T-helper 17 cell (primary cell): ENCODE results near the gene TYRO3. TPM values are rescaled to one million over a fixed set of nuclear protein-coding genes. Genes with fewer than 3 reads are reported as not detected.
"Not testable (repeated sequence)": the region's sequence is repeated elsewhere in the genome, so short reads cannot be mapped to it uniquely, and the experiment has no call there.

Experiments
- ATAC-seq: fragments of 150-1000 bp; cut with Tn5 transposase; 2 replicates; pipeline ENCODE4 v1.10.0; 2021; ENCODE audit warnings: mild to moderate bottlenecking, moderate library complexity
- DNase-seq, 3 donors: peaks; one replicate each; pipeline versions ENCODE4 v3.0.0 to v3.0.0-alpha.2; 2020 to 2021
- H3K9me3 ChIP-seq: one replicate; pipeline ENCODE4 v1.7.0; 2013; ENCODE audit warnings: low read length, mild to moderate bottlenecking; ENCODE audit not compliant: control insufficient read depth, poor library complexity, severe bottlenecking
- H3K27ac Mint-ChIP-seq: one replicate; pipeline ENCODE4 v1.8.0; 2022; ENCODE audit warnings: mild to moderate bottlenecking, moderate library complexity, mixed read lengths
- H3K27me3 Mint-ChIP-seq: one replicate; pipeline ENCODE4 v1.8.0; 2022; ENCODE audit warnings: mixed read lengths
- H3K36me3 Mint-ChIP-seq: one replicate; pipeline ENCODE4 v1.8.0; 2022; ENCODE audit warnings: low read depth, mixed read lengths
- H3K4me1 Mint-ChIP-seq: one replicate; pipeline ENCODE4 v1.8.0; 2022; ENCODE audit warnings: mild to moderate bottlenecking, mixed read lengths
- H3K4me3 Mint-ChIP-seq: one replicate; pipeline ENCODE4 v1.8.0; 2022; ENCODE audit warnings: mild to moderate bottlenecking, moderate library complexity, mixed read lengths
- total RNA-seq, 4 donors: library from RNA in 2 of 4; stranded (reverse) in 2 of 4; gene quantifications; one replicate each; pipeline ENCODE4 v1.2.3 and lab custom pipeline; 2022 to 2026

Gene TYRO3
- total RNA-seq, 2 donors from 2014 or later = 0.75 to 0.89 TPM

- H3K27ac Mint-ChIP-seq, H3K36me3 Mint-ChIP-seq, H3K4me3 Mint-ChIP-seq, H3K9me3 ChIP-seq, H3K4me1 Mint-ChIP-seq, ATAC-seq, DNase-seq: not testable (repeated sequence)
- peaks cover 36% of the 10 kb centered on the region for H3K27me3 Mint-ChIP-seq
Observed at GRCh38 chr15:41586531-41587282, 27.7 kb downstream of the TYRO3 start.

DNA sequence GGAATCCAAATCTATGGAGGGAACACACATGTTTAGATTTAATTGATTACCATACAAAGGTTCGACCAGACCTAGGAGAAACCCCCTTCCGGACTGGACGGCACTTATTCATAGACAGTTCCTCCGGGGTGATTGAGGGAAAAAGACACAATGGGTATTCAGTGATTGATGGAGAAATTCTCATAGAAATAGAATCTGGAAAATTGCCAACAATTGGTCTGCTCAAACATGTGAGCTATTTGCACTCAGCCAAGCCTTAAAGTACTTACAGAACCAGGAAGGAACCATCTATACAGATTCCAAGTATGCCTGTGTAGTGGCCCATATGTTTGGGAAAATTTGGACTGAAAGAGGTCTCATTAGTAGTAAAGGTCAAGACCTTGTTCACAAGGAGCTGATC, 30.0 kb downstream of the TYRO3 start:
- not testable (repeated sequence) for DNase-seq, H3K9me3 ChIP-seq, H3K36me3 Mint-ChIP-seq, H3K27ac Mint-ChIP-seq, H3K4me1 Mint-ChIP-seq, H3K4me3 Mint-ChIP-seq, ATAC-seq
- H3K27me3 Mint-ChIP-seq = peaks cover 34% of the 10 kb centered on the region

GRCh38 chr15:41589571-41589970, 30.6 kb downstream of the TYRO3 start:
- H3K36me3 Mint-ChIP-seq, H3K4me3 Mint-ChIP-seq, H3K27ac Mint-ChIP-seq, ATAC-seq, H3K4me1 Mint-ChIP-seq, H3K9me3 ChIP-seq, DNase-seq: not testable (repeated sequence)
- H3K27me3 Mint-ChIP-seq = peaks cover 33% of the 10 kb centered on the region

DNA sequence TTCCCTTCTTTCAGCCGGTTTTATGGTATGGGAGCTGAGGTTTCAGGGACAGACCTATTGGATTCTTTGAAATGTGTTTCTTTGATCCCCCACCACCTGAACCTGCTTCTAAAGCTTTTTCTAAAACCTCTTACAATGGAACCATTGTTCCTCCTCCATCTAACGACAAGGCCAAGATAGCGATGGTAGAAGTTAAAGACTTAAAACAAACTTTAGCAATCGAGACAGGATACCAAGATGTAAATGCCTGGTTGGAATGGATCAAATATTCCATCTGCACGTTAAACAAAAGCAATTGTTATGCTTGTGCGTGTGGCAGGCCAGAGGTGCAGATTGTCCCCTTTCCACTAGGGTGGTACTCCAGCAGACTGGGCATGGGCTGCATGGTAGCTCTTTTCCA, 32.2 kb downstream of the TYRO3 start:
- not testable (repeated sequence) for H3K36me3 Mint-ChIP-seq, H3K9me3 ChIP-seq, H3K4me3 Mint-ChIP-seq, H3K27ac Mint-ChIP-seq, ATAC-seq, DNase-seq, H3K4me1 Mint-ChIP-seq
- H3K27me3 Mint-ChIP-seq = peaks cover 24% of the 10 kb centered on the region

- not testable (repeated sequence) for H3K27ac Mint-ChIP-seq, H3K36me3 Mint-ChIP-seq, H3K4me3 Mint-ChIP-seq, H3K9me3 ChIP-seq, DNase-seq, ATAC-seq, H3K4me1 Mint-ChIP-seq
- peaks cover 20% of the 10 kb centered on the region for H3K27me3 Mint-ChIP-seq
Observed at GRCh38 chr15:41592718-41593117, 33.7 kb downstream of the TYRO3 start.

- no peak overlapping the region for H3K4me3 Mint-ChIP-seq
- H3K4me1 Mint-ChIP-seq = no peaks in the 10 kb centered on the region
- H3K27ac Mint-ChIP-seq = no peak overlapping the region
- no peak for DNase-seq
- H3K9me3 ChIP-seq = no peaks in the 10 kb centered on the region
- no peak for ATAC-seq
- H3K36me3 Mint-ChIP-seq = peaks cover 2% of the 10 kb centered on the region
- H3K27me3 Mint-ChIP-seq = peaks cover 28% of the 10 kb centered on the region
Observed at GRCh38 chr15:41594801-41595746, 36.1 kb downstream of the TYRO3 start.

- H3K4me3 Mint-ChIP-seq = no peak overlapping the region
- peaks cover 2% of the 10 kb centered on the region for H3K36me3 Mint-ChIP-seq
- H3K27me3 Mint-ChIP-seq = peaks cover 28% of the 10 kb centered on the region
- H3K27ac Mint-ChIP-seq = no peak overlapping the region
- no peaks in the 10 kb centered on the region for H3K4me1 Mint-ChIP-seq
- H3K9me3 ChIP-seq = no peaks in the 10 kb centered on the region
- DNase-seq = no peak
- ATAC-seq = no peak
Observed at GRCh38 chr15:41596972-41597371, 38.0 kb downstream of the TYRO3 start.

GRCh38 chr15:41597787-41598186, 38.8 kb downstream of the TYRO3 start:
- DNase-seq = no peak
- Mint-ChIP-seq H3K27ac (no peak overlapping the region), H3K4me1 (no peaks in the 10 kb centered on the region), H3K27me3 (peaks cover 23% of the 10 kb centered on the region), H3K36me3 (peaks cover 2% of the 10 kb centered on the region), H3K4me3 (no peak overlapping the region)
- H3K9me3 ChIP-seq = no peaks in the 10 kb centered on the region
- ATAC-seq = no peak

DNA sequence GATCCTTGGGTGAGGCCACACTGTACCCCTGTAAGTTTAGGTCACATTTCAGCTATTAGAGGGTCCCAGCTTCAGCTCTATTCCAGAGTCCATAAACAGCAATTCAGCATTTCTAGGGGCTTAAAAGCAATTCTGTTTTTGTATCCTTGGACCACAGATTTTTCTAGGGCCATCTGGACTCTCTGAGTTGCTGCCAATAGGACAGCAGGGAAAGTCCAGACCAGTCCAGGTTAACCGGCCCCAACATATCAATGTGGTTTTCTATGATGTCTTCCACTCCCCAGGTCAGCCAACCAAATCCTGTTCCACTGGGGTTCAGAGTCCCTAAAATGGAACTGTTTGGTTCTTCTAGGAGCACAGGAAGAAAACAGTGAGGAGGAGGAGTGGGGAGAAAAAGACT, 40.0 kb downstream of the TYRO3 start:
- Mint-ChIP-seq H3K27me3 (peaks cover 31% of the 10 kb centered on the region), H3K4me3 (no peak overlapping the region), H3K4me1 (peaks cover 3% of the 10 kb centered on the region), H3K36me3 (peaks cover 2% of the 10 kb centered on the region), H3K27ac (no peak overlapping the region)
- no peaks in the 10 kb centered on the region for H3K9me3 ChIP-seq
- DNase-seq (no peak), ATAC-seq (no peak)

DNA sequence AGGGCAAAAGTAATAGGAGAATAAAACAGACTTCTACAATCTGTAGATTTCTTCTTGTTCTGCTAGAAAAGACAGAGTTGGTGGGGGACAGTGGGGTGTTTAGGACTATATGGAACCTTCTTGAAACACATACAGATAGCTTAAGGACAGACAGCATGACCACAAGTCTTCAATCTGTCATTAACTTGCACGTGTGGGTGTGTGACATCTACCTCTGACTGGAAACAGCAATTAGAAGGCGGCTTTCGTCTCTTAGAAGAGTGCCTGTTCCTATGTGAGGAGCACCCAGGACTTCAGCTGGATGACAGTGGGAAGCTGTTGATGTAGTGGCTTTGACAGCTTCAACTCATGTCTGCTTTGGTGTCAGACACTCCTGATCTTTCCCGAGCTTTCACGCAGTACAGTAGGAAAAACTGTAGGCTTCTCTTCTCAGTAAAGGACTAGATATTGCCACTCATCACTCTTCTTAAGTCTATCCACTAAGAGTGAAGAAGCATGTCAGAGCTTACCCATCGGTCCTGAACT, 44.5 kb downstream of the TYRO3 start:
- Mint-ChIP-seq H3K4me3 (peak overlapping the region; percentile 89), H3K27me3 (peaks cover 48% of the 10 kb centered on the region), H3K36me3 (peaks cover 5% of the 10 kb centered on the region), H3K4me1 (peaks cover 13% of the 10 kb centered on the region), H3K27ac (peak overlapping the region; percentile 49)
- no peak for ATAC-seq
- no peak for DNase-seq
- no peaks in the 10 kb centered on the region for H3K9me3 ChIP-seq

- Mint-ChIP-seq H3K4me1 (peaks cover 13% of the 10 kb centered on the region), H3K27ac (peak overlapping the region; percentile 49), H3K4me3 (peak overlapping the region; percentile 89), H3K27me3 (peaks cover 42% of the 10 kb centered on the region), H3K36me3 (peaks cover 3% of the 10 kb centered on the region)
- ATAC-seq (peak; percentile 95), DNase-seq (peak; percentile 27 to 39 (median 38))
- no peaks in the 10 kb centered on the region for H3K9me3 ChIP-seq
Observed at GRCh38 chr15:41603941-41604911, 45.2 kb downstream of the TYRO3 start.

GRCh38 chr15:41605566-41605965, 46.6 kb downstream of the TYRO3 start:
- no peaks in the 10 kb centered on the region for H3K9me3 ChIP-seq
- Mint-ChIP-seq H3K4me1 (peaks cover 16% of the 10 kb centered on the region), H3K4me3 (no peak overlapping the region), H3K36me3 (peaks cover 4% of the 10 kb centered on the region), H3K27ac (peak overlapping the region; percentile 79), H3K27me3 (peaks cover 45% of the 10 kb centered on the region)
- DNase-seq (no peak), ATAC-seq (no peak)
